Upper lobe of left lung (tissue), 4 donors: ENCODE results near the gene UXS1.

Experiments used
- CTCF ChIP-seq, 6 experiments: fragments of 450-650 bp in 4 of 6; fragments of 200-600 bp in 2 of 6; sonication (generic) in 2 of 6; IDR thresholded peaks; one replicate each; pipeline ENCODE4 v1.5.1; 2016 to 2019; ENCODE audit warnings: antibody characterized with exemption in 6 of 6
- EP300 ChIP-seq, 4 donors: sonication (generic); formaldehyde crosslinking; IDR thresholded peaks; one replicate each; pipeline ENCODE4 v1.5.1; 2017; ENCODE audit warnings: antibody characterized with exemption in 4 of 4, control low read depth in 2 of 4
- POLR2A ChIP-seq, 4 donors: fragments of 450-650 bp; IDR thresholded peaks; one replicate each; pipeline ENCODE4 v1.5.1; 2016 to 2017; ENCODE audit warnings: antibody characterized with exemption in 4 of 4, mild to moderate bottlenecking in 2 of 4
- POLR2AphosphoS5 ChIP-seq, 2 donors: sonication (generic); formaldehyde crosslinking; IDR thresholded peaks; one replicate each; pipeline ENCODE4 v1.5.1; 2017; ENCODE audit warnings: antibody characterized with exemption in 2 of 2

- TF ChIP-seq CTCF (IDR thresholded peaks at IDR 0.05) (no peak), POLR2A (IDR thresholded peaks at IDR 0.05) (no peak), EP300 (IDR thresholded peaks at IDR 0.05) (no peak), POLR2AphosphoS5 (IDR thresholded peaks at IDR 0.05) (no peak)
Measured at GRCh38 chr2:106109675-106110424, 84.3 kb downstream of the UXS1 start.
